ENCODE data around the gene CBLN3. TPM values are rescaled to one million over a fixed set of nuclear protein-coding genes. Genes with fewer than 3 reads are reported as not detected.
A peak's percentile ranks its signal among the peaks of the same experiment; 100 is the strongest.
"Not testable (repeated sequence)": the region's sequence is repeated elsewhere in the genome, so short reads cannot be mapped to it uniquely, and the experiment has no call there.

The CBLN3 gene
- total RNA-seq (1 to 10 TPM; 1.7 to 4.9 TPM), polyA plus RNA-seq (1 to 10 TPM; 1.9 to 2.1 TPM)
- long read RNA-seq, donor 1, partial matches to known transcripts: 0 of 1 reads
- long read RNA-seq, donor 1, other reads (novel, unspliced or antisense): 0 of 1 reads
- long read RNA-seq, donor 2, partial matches to known transcripts: 0 of 2 reads
- long read RNA-seq, donor 2, other reads (novel, unspliced or antisense): 0 of 2 reads
- long read RNA-seq, donor 3, partial matches to known transcripts: 21 of 25 reads
- long read RNA-seq, donor 3, other reads (novel, unspliced or antisense): 0 of 25 reads
- long read RNA-seq, donor 4: 0 reads
- long read RNA-seq, donor 5, partial matches to known transcripts: 0 of 4 reads
- long read RNA-seq, donor 5, other reads (novel, unspliced or antisense): 0 of 4 reads

- peak within 1 kb of the TSS; percentile 55 for H3K4me3 ChIP-seq
- ATAC-seq (ENCODE audit: insufficient read depth, low FRiP score): peak; percentile 92
- peak within 1 kb of the TSS; percentile 83 to 89 for H3K9ac ChIP-seq (ENCODE audit: insufficient read depth in 1 of 2, low read length in 2 of 2)
- H3K9me3 ChIP-seq (ENCODE audit: control insufficient read depth in 4 of 4, insufficient read depth in 3 of 4, low read length in 3 of 4): no peaks in the 10 kb centered on the region
- no peaks in the 10 kb centered on the region for H3K27me3 ChIP-seq (ENCODE audit: control insufficient read depth in 3 of 3, insufficient read depth in 3 of 3, low read length in 2 of 3)
- TF ChIP-seq CTCF (IDR thresholded peaks at IDR 0.05; ENCODE audit: control extremely low read depth, extremely low read depth): no peak
- H3K36me3 ChIP-seq (ENCODE audit: control insufficient read depth in 4 of 4, insufficient read depth in 4 of 4, low read length in 4 of 4): peaks cover 0 to 20% (median 16%) of the 10 kb centered on the region in 4 donors
- peak within 1 kb of the TSS; percentile 97 to 99 for H3K27ac ChIP-seq (ENCODE audit: low read depth in 1 of 2, low read length in 1 of 2)
- peak; percentile 93 to 96 (median 95) for DNase-seq
- WGBS, 2 donors: 4 to 5% methylated on average over 55 to 57 of the region's 57 CpGs
- peaks cover 0 to 33% (median 15%) of the 10 kb centered on the region in 5 donors for H3K4me1 ChIP-seq (ENCODE audit: control insufficient read depth in 5 of 5, insufficient read depth in 5 of 5, low read length in 5 of 5)
Observed at GRCh38 chr14:24429395-24430142, at the start of gene CBLN3, which contains the start of gene KHNYN. TSS of gene CBLN3 (minus strand) at chr14:24429668. CDS start at chr14:24429054, 614 bp downstream. TSS of gene KHNYN (plus strand) at chr14:24429954. CDS start at chr14:24430731, 777 bp downstream.

GRCh38 chr14:24475261-24475660 is 45.8 kb upstream of the CBLN3 start:
- no peak overlapping the region for H3K4me3 ChIP-seq
- no peaks in the 10 kb centered on the region for H3K27me3 ChIP-seq (ENCODE audit: control insufficient read depth in 3 of 3, insufficient read depth in 3 of 3, low read length in 2 of 3)
- H3K4me1 ChIP-seq (ENCODE audit: control insufficient read depth in 5 of 5, insufficient read depth in 5 of 5, low read length in 5 of 5): no peaks in the 10 kb centered on the region
- no peak overlapping the region for H3K27ac ChIP-seq (ENCODE audit: low read depth in 1 of 2, low read length in 1 of 2)
- no peak for DNase-seq
- TF ChIP-seq CTCF (IDR thresholded peaks at IDR 0.05; ENCODE audit: control extremely low read depth, extremely low read depth): no peak
- H3K9ac ChIP-seq (ENCODE audit: insufficient read depth in 1 of 2, low read length in 2 of 2): no peak overlapping the region
- WGBS, 2 donors: 47 to 58% methylated on average over 4 of the region's 4 CpGs
- no peaks in the 10 kb centered on the region for H3K36me3 ChIP-seq (ENCODE audit: control insufficient read depth in 4 of 4, insufficient read depth in 4 of 4, low read length in 4 of 4)
- ATAC-seq (ENCODE audit: insufficient read depth, low FRiP score): no peak
- peaks cover 0 to 2% (median 0%) of the 10 kb centered on the region in 4 donors for H3K9me3 ChIP-seq (ENCODE audit: control insufficient read depth in 4 of 4, insufficient read depth in 3 of 4, low read length in 3 of 4)

GRCh38 chr14:24473211-24473610 is 43.7 kb upstream of the CBLN3 start:
- DNase-seq (no peak), ATAC-seq (ENCODE audit: insufficient read depth, low FRiP score) (no peak)
- WGBS, 2 donors: 75 to 96% methylated on average over 12 of the region's 12 CpGs
- Histone ChIP-seq H3K9me3 (ENCODE audit: control insufficient read depth in 4 of 4, insufficient read depth in 3 of 4, low read length in 3 of 4) (no peaks in the 10 kb centered on the region), H3K36me3 (ENCODE audit: control insufficient read depth in 4 of 4, insufficient read depth in 4 of 4, low read length in 4 of 4) (no peaks in the 10 kb centered on the region), H3K4me1 (ENCODE audit: control insufficient read depth in 5 of 5, insufficient read depth in 5 of 5, low read length in 5 of 5) (no peaks in the 10 kb centered on the region), H3K27ac (ENCODE audit: low read depth in 1 of 2, low read length in 1 of 2) (no peak overlapping the region), H3K9ac (ENCODE audit: insufficient read depth in 1 of 2, low read length in 2 of 2) (no peak overlapping the region), H3K27me3 (ENCODE audit: control insufficient read depth in 3 of 3, insufficient read depth in 3 of 3, low read length in 2 of 3) (no peaks in the 10 kb centered on the region), H3K4me3 (no peak overlapping the region)
- TF ChIP-seq CTCF (IDR thresholded peaks at IDR 0.05; ENCODE audit: control extremely low read depth, extremely low read depth): no peak

- 86 to 100% methylated on average over 2 of the region's 2 CpGs for WGBS, 2 donors
Observed at GRCh38 chr14:24470450-24470849, 41.0 kb upstream of the CBLN3 start.

More at GRCh38 chr14:24470450-24470849, 41.0 kb upstream of the CBLN3 start:
- H3K9me3 ChIP-seq (ENCODE audit: control insufficient read depth in 4 of 4, insufficient read depth in 3 of 4, low read length in 3 of 4); H3K27ac ChIP-seq (ENCODE audit: low read depth in 1 of 2, low read length in 1 of 2); H3K4me1 ChIP-seq (ENCODE audit: control insufficient read depth in 5 of 5, insufficient read depth in 5 of 5, low read length in 5 of 5); ATAC-seq (ENCODE audit: insufficient read depth, low FRiP score); DNase-seq; H3K9ac ChIP-seq (ENCODE audit: insufficient read depth in 1 of 2, low read length in 2 of 2); H3K36me3 ChIP-seq (ENCODE audit: control insufficient read depth in 4 of 4, insufficient read depth in 4 of 4, low read length in 4 of 4); H3K27me3 ChIP-seq (ENCODE audit: control insufficient read depth in 3 of 3, insufficient read depth in 3 of 3, low read length in 2 of 3); H3K4me3 ChIP-seq: not testable (repeated sequence)
